Ovary (tissue), 10 donors: ENCODE measurements around the gene CACNA1E. TPM values are rescaled to one million over a fixed set of nuclear protein-coding genes. Genes with fewer than 3 reads are reported as not detected.

Experiments used
- DNase-seq, 5 donors: peaks; one replicate each; pipeline ENCODE4 v3.0.0-alpha.2; 2019 to 2020
- H3K27ac ChIP-seq, 2 donors: fragments of 200-600 bp; one replicate each; pipeline versions ENCODE4 v1.5.1 to v1.8.0; 2019 to 2022
- H3K27me3 ChIP-seq: fragments of 200-600 bp; one replicate; pipeline ENCODE4 v1.8.0; 2022
- H3K36me3 ChIP-seq: fragments of 200-600 bp; sonication (generic); one replicate; pipeline ENCODE4 v1.5.1; 2019
- H3K4me1 ChIP-seq: one replicate; pipeline ENCODE4 v1.8.1; 2013; ENCODE audit warnings: mild to moderate bottlenecking, moderate library complexity; ENCODE audit not compliant: insufficient read depth
- H3K4me3 ChIP-seq: fragments of 200-600 bp; sonication (generic); one replicate; pipeline ENCODE4 v1.5.1; 2017
- H3K9me3 ChIP-seq, 2 donors: fragments of 200-600 bp in 1 of 2; sonication (generic) in 1 of 2; one replicate each; pipeline versions ENCODE4 v1.5.1 to v1.8.1; 2013 to 2019; ENCODE audit warnings: mild to moderate bottlenecking in 1 of 2, moderate library complexity in 1 of 2
- CTCF ChIP-seq, 3 donors: fragments of 450-650 bp in 2 of 3; fragments of 200-600 bp in 1 of 3; IDR thresholded peaks; one replicate each; pipeline versions ENCODE4 v1.5.1 to v1.8.0; 2016 to 2022; ENCODE audit warnings: antibody characterized with exemption in 3 of 3, mild to moderate bottlenecking in 1 of 3
- EP300 ChIP-seq: sonication (generic); formaldehyde crosslinking; IDR thresholded peaks from one replicate; pipeline ENCODE4 v1.6.1; 2017; ENCODE audit warnings: antibody characterized with exemption
- POLR2A ChIP-seq: fragments of 450-650 bp; IDR thresholded peaks from one replicate; pipeline ENCODE4 v1.6.1; 2017; ENCODE audit warnings: antibody characterized with exemption, mild to moderate bottlenecking, moderate library complexity
- WGBS, 3 donors: extraction: QIAGEN DNeasy Blood & Tissue Kit in 1 of 3; methylation state at CpG; one replicate each; pipeline versions ENCODE4 v1.1.5 to v1.1.7; 2013 to 2017; 5-methylcytosine and 5-hydroxymethylcytosine counted together
- intact Hi-C, 4 donors: fragments of 100-400 bp; cut with DNase I; formaldehyde crosslinking; loops; one replicate each; pipeline versions ENCODE4 v1.11.0 to v1.15.1; 2022 to 2023
- long read RNA-seq, 3 donors: library from polyadenylated mRNA in 2 of 3; unstranded in 2 of 3; transcript quantifications; one replicate each; pipeline ENCODE4 v2.0.0 and lab custom pipeline, GENCODE V29; 2021 to 2026
- polyA plus RNA-seq, 2 donors: library from polyadenylated mRNA; stranded (reverse); fragments of 200-250 nt in 1 of 2; fragments of 350-450 nt in 1 of 2; fragmentation: Illumina TruSeq in 1 of 2; extraction: RNeasy Lipid Tissue Mini Kit (QIAGEN cat#74804) in 1 of 2; gene quantifications; one replicate each; pipeline ENCODE4 v1.2.3, GENCODE V29; 2013 to 2014
- total RNA-seq, 7 donors: library from RNA; depleted of rRNA in 2 of 7; stranded (reverse); fragments of >200 nt in 2 of 7; fragmentation: NEBNext Ultra II Directional in 3 of 7; extraction: Animal tissue kit (Norgen Biotek cat#: 25700) in 3 of 7; gene quantifications; one replicate each; pipeline versions ENCODE4 v1.1.0 to v1.2.4, GENCODE V29; 2016 to 2023
- donor health status: DM: no; HTN: no; CAD: no; lungs with moderate emphysema.
- donor health status: DM: no; HTN: no; CAD: no.
- donor health status: Bipolar disorder and iron deficiency.
- donor health status: DM: yes; HTN: yes; CAD: no.
- donor health status: DM: no; HTN: no; CAD: no.
- donor health status: DM: yes; HTN: yes; CAD: no.

The CACNA1E gene
- total RNA-seq = under 1 TPM in 4 of 7 donors, not detected in 3; 0.05 to 0.34 (median 0.19) TPM
- under 1 TPM; 0.01 to 0.03 TPM for polyA plus RNA-seq
- long read RNA-seq, donor 1 = 0 reads
- long read RNA-seq, donor 2 = 0 reads
- long read RNA-seq, donor 3 = 0 reads

GRCh38 chr1:181483285-181484195 lies at the start of gene CACNA1E:
CACNA1E (plus strand) TSS chr1:181483517; CDS start chr1:181483745, 228 bp downstream.
- 7 to 8% (median 7%) methylated on average over 43 of the region's 43 CpGs for WGBS, 3 donors
- Histone ChIP-seq H3K4me3 (no peak within 1 kb of the TSS), H3K27me3 (no peaks in the 10 kb centered on the region), H3K4me1 (no peaks in the 10 kb centered on the region), H3K36me3 (no peaks in the 10 kb centered on the region), H3K27ac (no peak within 1 kb of the TSS), H3K9me3 (peaks cover 0 to 6% of the 10 kb centered on the region in 2 donors)
- intact Hi-C loops = loop anchor here in 2 of 4 donors (10.0 kb wide), 2 partner anchors 571 to 601 kb away; no protein-coding TSS in a partner anchor
- no peak for TF ChIP-seq CTCF (IDR thresholded peaks at IDR 0.05)
- TF ChIP-seq POLR2A = no peak
- no peak for TF ChIP-seq EP300
- DNase-seq = no peak

GRCh38 chr1:181433931-181434330 lies 49.4 kb upstream of the CACNA1E start:
- intact Hi-C loops = no loop called here
- Histone ChIP-seq H3K4me1 (no peaks in the 10 kb centered on the region), H3K9me3 (no peaks in the 10 kb centered on the region), H3K4me3 (no peak overlapping the region), H3K27me3 (no peaks in the 10 kb centered on the region), H3K36me3 (no peaks in the 10 kb centered on the region), H3K27ac (no peak overlapping the region)
- WGBS, 3 donors = 78 to 85% (median 83%) methylated on average over 3 of the region's 3 CpGs
- TF ChIP-seq CTCF (IDR thresholded peaks at IDR 0.05) = no peak
- no peak for TF ChIP-seq POLR2A
- TF ChIP-seq EP300 = no peak
- no peak for DNase-seq

- 71 to 83% (median 82%) methylated on average over 2 of the region's 2 CpGs for WGBS, 3 donors
- Histone ChIP-seq H3K4me3 (no peak overlapping the region), H3K27ac (no peak overlapping the region), H3K27me3 (no peaks in the 10 kb centered on the region), H3K36me3 (no peaks in the 10 kb centered on the region), H3K4me1 (no peaks in the 10 kb centered on the region), H3K9me3 (no peaks in the 10 kb centered on the region)
- TF ChIP-seq POLR2A (no peak), CTCF (IDR thresholded peaks at IDR 0.05) (no peak), EP300 (no peak)
- intact Hi-C loops = no loop called here
- DNase-seq = no peak
Measured at GRCh38 chr1:181438013-181438412, 45.3 kb upstream of the CACNA1E start.

GRCh38 chr1:181440510-181440909 lies 42.8 kb upstream of the CACNA1E start:
- Histone ChIP-seq H3K27ac (no peak overlapping the region), H3K4me1 (no peaks in the 10 kb centered on the region), H3K27me3 (no peaks in the 10 kb centered on the region), H3K9me3 (no peaks in the 10 kb centered on the region), H3K36me3 (no peaks in the 10 kb centered on the region), H3K4me3 (no peak overlapping the region)
- DNase-seq = no peak
- TF ChIP-seq CTCF (IDR thresholded peaks at IDR 0.05) (no peak), EP300 (no peak), POLR2A (no peak)
- intact Hi-C loops = no loop called here
- WGBS, 3 donors = 87 to 95% (median 88%) methylated on average over 4 of the region's 4 CpGs
